ENCODE data around the gene FGF22. TPM values are rescaled to one million over a fixed set of nuclear protein-coding genes. Genes with fewer than 3 reads are reported as not detected.

FGF22 gene
- total and polyA plus RNA-seq, 10 of the 15 experiments (the other 5 are each of a cell fraction or from before 2014, with no cell fraction given) = 0.05 TPM; not detected in 9

- in situ Hi-C loops (cut with MboI) (no loop called here), intact Hi-C loops (cut with micrococcal nuclease; ENCODE audit: unreplicated experiment) (loop anchor here (5.0 kb wide), 1 partner anchor 61 kb away; the partner anchor contains the start of gene BSG)
- FAIRE-seq (peak; percentile 93), ATAC-seq (peak; percentile 89), DNase-seq (ENCODE audit: low read depth, low spot score) (peak; percentile 89)
- Histone ChIP-seq H3K36me3 (ENCODE audit: control insufficient read depth in 2 of 2, insufficient read depth in 2 of 2, low read length in 1 of 2) (no peaks in the 10 kb centered on the region; a peak in 2 of 4 replicates), H3K4me1 (ENCODE audit: control insufficient read depth, insufficient read depth, low read length) (peaks cover 26% of the 10 kb centered on the region), H3K4me2 (ENCODE audit: control insufficient read depth, insufficient read depth) (peak within 1 kb of the TSS; percentile 96), H3K9me3 (replicated peaks; ENCODE audit: control insufficient read depth, insufficient read depth, low read length) (no peaks in the 10 kb centered on the region), H3K27ac (ENCODE audit: control insufficient read depth, insufficient read depth) (peak within 1 kb of the TSS; percentile 70), H3K79me2 (ENCODE audit: control insufficient read depth, insufficient read depth, low read length) (peaks cover 16% of the 10 kb centered on the region), H3K4me3 (peak within 1 kb of the TSS; percentile 79), H2AFZ (ENCODE audit: control insufficient read depth, low read depth, low read length) (peak within 1 kb of the TSS; percentile 81), H3K9ac (ENCODE audit: control insufficient read depth, insufficient read depth, low read length) (peak within 1 kb of the TSS; percentile 80), H3K27me3 (replicated peaks in 1 of 2; ENCODE audit: control insufficient read depth in 2 of 2, insufficient read depth in 2 of 2, low read length in 1 of 2) (no peaks in the 10 kb centered on the region), H4K20me1 (ENCODE audit: control insufficient read depth, insufficient read depth) (no peaks in the 10 kb centered on the region)
- SMC1A ChIA-PET (ENCODE audit: uncharacterized antibody, unreplicated experiment) = interaction anchor here (0.8 to 1.0 kb wide), 2 partner anchors 21 to 125 kb away, joined by 3 read pairs; no protein-coding TSS in a partner anchor
- CTCF ChIA-PET = interaction anchor here (0.8 to 1.6 kb wide), 3 partner anchors 30 to 101 kb away, joined by 3 to 4 read pairs (median 3); partner anchors contain the start of gene RNF126
- RAD21 ChIA-PET (ENCODE audit: unreplicated experiment) = interaction anchor here (0.8 kb wide), 1 partner anchor 59 kb away, joined by 4 read pairs; no protein-coding TSS in a partner anchor
- POLR2A ChIA-PET = interaction anchor here (1.0 to 2.8 kb wide), 3 partner anchors 22 to 260 kb away, joined by 3 to 7 read pairs (median 6); partner anchors contain the start of genes RNF126 and RNU6-9
- BruUV-seq (replicated peaks) = TSS peak; percentile 50
- 1% methylated on average over 57 of the region's 67 CpGs for WGBS (ENCODE audit: insufficient coverage, insufficient replicate concordance, low lambda C conversion rate, missing lambda C conversion rate)
- TF ChIP-seq CHD2 (IDR thresholded peaks at IDR 0.05; ENCODE audit: borderline replicate concordance, low read depth, low read length) (peak; percentile 91), FOXK2 (IDR thresholded peaks at IDR 0.05) (no peak), MTA2 (IDR thresholded peaks at IDR 0.05; ENCODE audit: low read depth) (peak; percentile 26; the same call in 1 of the 2 replicates), NFYB (IDR thresholded peaks at IDR 0.05; ENCODE audit: insufficient read depth, low read depth, low read length) (peak; percentile 85), HDAC6 (IDR thresholded peaks at IDR 0.05; ENCODE audit: unreplicated experiment) (no peak), STAT1 (conservative IDR thresholded peaks at IDR 0.05) (no peak), USF1 (IDR thresholded peaks at IDR 0.05; ENCODE audit: borderline replicate concordance, extremely low read length, insufficient read depth, low read depth, low read length) (no peak), KDM1A (IDR thresholded peaks at IDR 0.05; ENCODE audit: borderline replicate concordance) (no peak), RAD51 (IDR thresholded peaks at IDR 0.05) (no peak), CTCF (IDR thresholded peaks at IDR 0.05 in 2 of 3, conservative IDR thresholded peaks at IDR 0.05 in 1 of 3; ENCODE audit: control insufficient read depth in 2 of 3, extremely low read depth in 1 of 3, insufficient read depth in 1 of 3, low read depth in 3 of 3, low read length in 3 of 3) (no peak), POLR2AphosphoS5 (IDR thresholded peaks at IDR 0.05; ENCODE audit: low read length) (peak; percentile 48; the same call in 1 of the 2 replicates), SIX5 (IDR thresholded peaks at IDR 0.05; ENCODE audit: low read depth, low read length, severe bottlenecking) (peak; percentile 76)
- TF ChIP-seq, protein P1, sequence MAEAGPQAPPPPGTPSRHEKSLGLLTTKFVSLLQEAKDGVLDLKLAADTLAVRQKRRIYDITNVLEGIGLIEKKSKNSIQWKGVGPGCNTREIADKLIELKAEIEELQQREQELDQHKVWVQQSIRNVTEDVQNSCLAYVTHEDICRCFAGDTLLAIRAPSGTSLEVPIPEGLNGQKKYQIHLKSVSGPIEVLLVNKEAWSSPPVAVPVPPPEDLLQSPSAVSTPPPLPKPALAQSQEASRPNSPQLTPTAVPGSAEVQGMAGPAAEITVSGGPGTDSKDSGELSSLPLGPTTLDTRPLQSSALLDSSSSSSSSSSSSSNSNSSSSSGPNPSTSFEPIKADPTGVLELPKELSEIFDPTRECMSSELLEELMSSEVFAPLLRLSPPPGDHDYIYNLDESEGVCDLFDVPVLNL (IDR thresholded peaks at IDR 0.05; ENCODE audit: low read depth, low read length) = no peak
- TF ChIP-seq, protein P2, sequence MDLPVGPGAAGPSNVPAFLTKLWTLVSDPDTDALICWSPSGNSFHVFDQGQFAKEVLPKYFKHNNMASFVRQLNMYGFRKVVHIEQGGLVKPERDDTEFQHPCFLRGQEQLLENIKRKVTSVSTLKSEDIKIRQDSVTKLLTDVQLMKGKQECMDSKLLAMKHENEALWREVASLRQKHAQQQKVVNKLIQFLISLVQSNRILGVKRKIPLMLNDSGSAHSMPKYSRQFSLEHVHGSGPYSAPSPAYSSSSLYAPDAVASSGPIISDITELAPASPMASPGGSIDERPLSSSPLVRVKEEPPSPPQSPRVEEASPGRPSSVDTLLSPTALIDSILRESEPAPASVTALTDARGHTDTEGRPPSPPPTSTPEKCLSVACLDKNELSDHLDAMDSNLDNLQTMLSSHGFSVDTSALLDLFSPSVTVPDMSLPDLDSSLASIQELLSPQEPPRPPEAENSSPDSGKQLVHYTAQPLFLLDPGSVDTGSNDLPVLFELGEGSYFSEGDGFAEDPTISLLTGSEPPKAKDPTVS (IDR thresholded peaks at IDR 0.05; ENCODE audit: low read depth, low read length) = no peak
- TF ChIP-seq, protein P3, sequence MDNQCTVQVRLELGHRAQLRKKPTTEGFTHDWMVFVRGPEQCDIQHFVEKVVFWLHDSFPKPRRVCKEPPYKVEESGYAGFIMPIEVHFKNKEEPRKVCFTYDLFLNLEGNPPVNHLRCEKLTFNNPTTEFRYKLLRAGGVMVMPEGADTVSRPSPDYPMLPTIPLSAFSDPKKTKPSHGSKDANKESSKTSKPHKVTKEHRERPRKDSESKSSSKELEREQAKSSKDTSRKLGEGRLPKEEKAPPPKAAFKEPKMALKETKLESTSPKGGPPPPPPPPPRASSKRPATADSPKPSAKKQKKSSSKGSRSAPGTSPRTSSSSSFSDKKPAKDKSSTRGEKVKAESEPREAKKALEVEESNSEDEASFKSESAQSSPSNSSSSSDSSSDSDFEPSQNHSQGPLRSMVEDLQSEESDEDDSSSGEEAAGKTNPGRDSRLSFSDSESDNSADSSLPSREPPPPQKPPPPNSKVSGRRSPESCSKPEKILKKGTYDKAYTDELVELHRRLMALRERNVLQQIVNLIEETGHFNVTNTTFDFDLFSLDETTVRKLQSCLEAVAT (IDR thresholded peaks at IDR 0.05) = no peak
Observed at GRCh38 chr19:633068-633785, 6.5 kb upstream of the FGF22 start, which contains the start of gene POLRMT. Gene POLRMT (minus strand): TSS chr19:633537. CDS start chr19:633512, 25 bp downstream.

Measured in GM12878 (cell line).